ENCODE data around the gene GJE1.
"Not testable (repeated sequence)": the region's sequence is repeated elsewhere in the genome, so short reads cannot be mapped to it uniquely, and the experiment has no call there.

Gene GJE1

GRCh38 chr6:142132625-142133024 is at the start of gene GJE1:
TSS of gene GJE1 (plus strand) at chr6:142132925. CDS start at chr6:142133159, 234 bp downstream.
- DNase-seq (ENCODE audit: low spot score), result no peak

GRCh38 chr6:142087950-142088857 is 44.5 kb upstream of the GJE1 start:
- no peak for DNase-seq (ENCODE audit: low spot score)

- DNase-seq (ENCODE audit: low spot score), result peak; percentile 61
Observed at GRCh38 chr6:142088858-142089216, 43.9 kb upstream of the GJE1 start.

- DNase-seq (ENCODE audit: low spot score), result not testable (repeated sequence)
Observed at GRCh38 chr6:142104820-142105219, 27.9 kb upstream of the GJE1 start.

GRCh38 chr6:142110820-142111219 is 21.9 kb upstream of the GJE1 start:
- not testable (repeated sequence) for DNase-seq (ENCODE audit: low spot score)

- peak; percentile 71 for DNase-seq (ENCODE audit: low spot score)
Observed at GRCh38 chr6:142112451-142113061, 20.2 kb upstream of the GJE1 start.

- no peak for DNase-seq (ENCODE audit: low spot score)
Observed at GRCh38 chr6:142117366-142117765, 15.4 kb upstream of the GJE1 start.

GRCh38 chr6:142118328-142118727 is 14.4 kb upstream of the GJE1 start:
- DNase-seq (ENCODE audit: low spot score), result no peak

GRCh38 chr6:142118925-142119324 is 13.8 kb upstream of the GJE1 start:
- DNase-seq (ENCODE audit: low spot score), result peak; percentile 6

- no peak for DNase-seq (ENCODE audit: low spot score)
Observed at GRCh38 chr6:142121342-142121741, 11.4 kb upstream of the GJE1 start.

GRCh38 chr6:142130814-142131213 is 1.9 kb upstream of the GJE1 start:
- DNase-seq (ENCODE audit: low spot score), result no peak

- DNase-seq (ENCODE audit: low spot score), result no peak
Observed at GRCh38 chr6:142138876-142139275, 6.2 kb downstream of the GJE1 start.

- DNase-seq (ENCODE audit: low spot score), result not testable (repeated sequence)
Observed at GRCh38 chr6:142141531-142141930, 8.8 kb downstream of the GJE1 start.

GRCh38 chr6:142146828-142147662 is 14.3 kb downstream of the GJE1 start, which contains the start of the genes NMBR and VTA1:
TSS of gene NMBR (minus strand) at chr6:142147122. CDS start at chr6:142088658, 58,464 bp downstream.
TSS of gene VTA1 (plus strand) at chr6:142147263. CDS start at chr6:142147288, 25 bp downstream.
- DNase-seq (ENCODE audit: low spot score), result peak; percentile 96

- peak; percentile 70 for DNase-seq (ENCODE audit: low spot score)
Observed at GRCh38 chr6:142152746-142153145, 20.0 kb downstream of the GJE1 start.

GRCh38 chr6:142153196-142153595 is 20.5 kb downstream of the GJE1 start:
- no peak for DNase-seq (ENCODE audit: low spot score)

GRCh38 chr6:142154336-142154735 is 21.6 kb downstream of the GJE1 start:
- no peak for DNase-seq (ENCODE audit: low spot score)

GRCh38 chr6:142155091-142155490 is 22.4 kb downstream of the GJE1 start:
- DNase-seq (ENCODE audit: low spot score), result no peak

GRCh38 chr6:142155895-142156757 is 23.4 kb downstream of the GJE1 start:
- DNase-seq (ENCODE audit: low spot score), result peak; percentile 13

- not testable (repeated sequence) for DNase-seq (ENCODE audit: low spot score)
Observed at GRCh38 chr6:142156758-142157068, 24.0 kb downstream of the GJE1 start.

GRCh38 chr6:142162780-142163179 is 30.1 kb downstream of the GJE1 start:
- no peak for DNase-seq (ENCODE audit: low spot score)
